ENCODE data around the gene AADACL4.

AADACL4 gene

GRCh38 chr1:12630946-12631530 is 12.8 kb upstream of the AADACL4 start:
- TF ChIP-seq CTCF (conservative IDR thresholded peaks at IDR 0.05) (no peak), ZFX (IDR thresholded peaks at IDR 0.05) (no peak)
- no peak overlapping the region for H3K27ac ChIP-seq

DNA sequence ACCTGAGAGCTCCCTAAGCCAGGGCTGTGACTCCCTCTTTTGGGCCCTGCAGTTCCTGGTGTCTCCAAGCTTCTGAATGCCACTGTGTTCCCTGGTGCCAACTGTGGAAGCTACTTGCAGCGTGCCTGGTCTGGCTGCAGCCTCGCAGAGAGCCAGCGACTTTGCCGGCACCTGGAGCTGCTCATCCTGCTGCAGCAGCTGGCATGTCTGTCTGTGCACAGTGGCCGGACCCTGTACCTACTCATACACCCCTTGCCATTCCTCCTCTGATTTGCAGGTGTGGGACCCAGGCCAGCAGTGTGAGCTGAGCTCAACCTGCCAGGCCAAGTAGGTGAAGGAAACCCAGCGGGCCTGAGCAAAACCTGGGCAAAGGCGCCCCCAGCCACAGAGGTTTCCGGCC is 12.3 kb upstream of the AADACL4 start:
- TF ChIP-seq CTCF (conservative IDR thresholded peaks at IDR 0.05) (no peak), ZFX (IDR thresholded peaks at IDR 0.05) (no peak)
- H3K27ac ChIP-seq = no peak overlapping the region

DNA sequence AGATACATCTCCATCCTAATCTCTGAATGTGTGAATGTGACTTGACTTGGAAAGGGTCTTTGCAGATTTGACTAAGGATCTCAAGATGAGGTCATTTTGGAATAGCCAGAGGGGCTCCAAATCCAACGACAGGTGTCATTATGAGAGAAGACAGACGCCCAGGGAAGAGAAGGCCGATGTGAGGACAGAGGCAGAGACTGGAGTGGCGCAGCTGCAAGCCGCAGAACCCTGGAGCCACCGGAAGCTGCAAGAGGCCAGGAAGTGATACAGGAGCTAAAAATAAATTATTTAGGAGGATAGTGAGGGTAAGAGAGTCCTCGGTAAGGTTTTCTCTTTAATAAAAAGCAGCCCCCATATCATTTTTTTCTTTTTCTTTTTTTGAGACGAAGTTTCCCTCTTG is 9.7 kb upstream of the AADACL4 start:
- no peak overlapping the region for H3K27ac ChIP-seq
- TF ChIP-seq ZFX (IDR thresholded peaks at IDR 0.05) (no peak), CTCF (conservative IDR thresholded peaks at IDR 0.05) (no peak)

DNA sequence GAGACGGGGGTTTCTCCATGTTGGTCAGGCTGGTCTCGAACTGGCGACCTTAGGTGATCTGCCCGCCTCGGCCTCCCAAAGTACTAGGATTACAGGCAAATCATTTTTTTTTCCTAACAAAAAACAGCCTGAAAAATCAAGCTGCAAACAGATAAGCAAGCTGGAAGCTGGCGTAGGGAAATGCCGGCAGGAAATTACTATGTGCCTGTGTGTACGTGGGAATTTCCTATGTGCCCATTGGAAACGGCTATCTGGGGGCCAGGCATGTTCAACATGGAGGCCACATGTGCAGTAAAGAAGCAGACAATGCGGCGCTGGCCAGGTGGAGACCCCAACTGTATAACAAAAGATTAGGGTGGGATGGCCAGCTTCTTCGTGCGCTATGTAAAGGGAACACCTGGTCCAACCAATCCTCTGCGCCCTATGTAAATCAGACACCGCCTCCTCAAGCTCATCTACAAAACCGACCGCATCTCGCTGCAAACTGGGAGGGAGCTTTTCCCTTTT is 9.1 kb upstream of the AADACL4 start:
- H3K27ac ChIP-seq = no peak overlapping the region
- TF ChIP-seq ZFX (IDR thresholded peaks at IDR 0.05) (no peak), CTCF (conservative IDR thresholded peaks at IDR 0.05) (no peak)

DNA sequence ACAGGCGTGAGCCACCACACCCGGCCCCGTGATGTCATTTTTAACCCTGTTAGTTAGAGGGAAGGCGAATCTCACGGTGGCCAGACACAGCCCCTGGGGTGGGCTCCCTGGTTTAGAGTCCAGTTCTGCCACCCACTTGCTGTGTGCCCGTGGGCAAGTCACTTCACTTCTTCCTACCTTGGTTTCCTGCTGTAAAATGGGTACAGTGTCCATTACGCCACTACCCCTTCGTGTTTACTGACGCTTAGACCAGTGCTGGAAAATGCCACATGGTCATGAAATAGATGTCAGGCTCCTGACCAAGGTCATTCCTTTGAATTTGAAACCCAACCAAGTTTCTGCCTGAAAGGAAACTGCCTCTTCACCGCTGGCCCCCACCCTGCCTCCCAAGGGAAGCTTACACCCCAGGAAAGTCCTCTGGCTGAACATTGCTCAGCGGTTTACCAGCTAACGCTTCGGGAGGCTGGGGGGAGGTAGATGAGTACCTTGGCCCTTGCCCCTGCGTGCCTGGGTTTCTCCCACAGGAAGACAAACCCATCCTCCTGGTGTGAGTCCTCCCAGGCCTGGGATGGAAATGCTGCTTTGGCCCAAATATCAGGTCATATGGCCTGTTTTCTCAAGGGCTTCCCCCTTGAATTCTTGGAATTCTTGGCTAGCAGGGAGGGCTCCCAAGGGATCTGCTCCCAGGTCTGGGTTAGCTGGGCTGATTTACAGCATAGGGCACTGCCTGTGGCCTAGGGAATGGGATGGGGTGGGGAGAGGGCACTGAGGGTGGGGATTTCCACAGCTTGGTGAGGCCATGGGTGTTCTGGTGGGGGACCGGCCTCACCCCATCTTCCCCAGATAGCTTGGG is 7.6 kb upstream of the AADACL4 start:
- TF ChIP-seq CTCF (conservative IDR thresholded peaks at IDR 0.05) (no peak), ZFX (IDR thresholded peaks at IDR 0.05) (no peak)
- no peak overlapping the region for H3K27ac ChIP-seq

GRCh38 chr1:12637693-12638092 is 6.2 kb upstream of the AADACL4 start:
- H3K27ac ChIP-seq = no peak overlapping the region
- TF ChIP-seq CTCF (conservative IDR thresholded peaks at IDR 0.05) (no peak), ZFX (IDR thresholded peaks at IDR 0.05) (no peak)

DNA sequence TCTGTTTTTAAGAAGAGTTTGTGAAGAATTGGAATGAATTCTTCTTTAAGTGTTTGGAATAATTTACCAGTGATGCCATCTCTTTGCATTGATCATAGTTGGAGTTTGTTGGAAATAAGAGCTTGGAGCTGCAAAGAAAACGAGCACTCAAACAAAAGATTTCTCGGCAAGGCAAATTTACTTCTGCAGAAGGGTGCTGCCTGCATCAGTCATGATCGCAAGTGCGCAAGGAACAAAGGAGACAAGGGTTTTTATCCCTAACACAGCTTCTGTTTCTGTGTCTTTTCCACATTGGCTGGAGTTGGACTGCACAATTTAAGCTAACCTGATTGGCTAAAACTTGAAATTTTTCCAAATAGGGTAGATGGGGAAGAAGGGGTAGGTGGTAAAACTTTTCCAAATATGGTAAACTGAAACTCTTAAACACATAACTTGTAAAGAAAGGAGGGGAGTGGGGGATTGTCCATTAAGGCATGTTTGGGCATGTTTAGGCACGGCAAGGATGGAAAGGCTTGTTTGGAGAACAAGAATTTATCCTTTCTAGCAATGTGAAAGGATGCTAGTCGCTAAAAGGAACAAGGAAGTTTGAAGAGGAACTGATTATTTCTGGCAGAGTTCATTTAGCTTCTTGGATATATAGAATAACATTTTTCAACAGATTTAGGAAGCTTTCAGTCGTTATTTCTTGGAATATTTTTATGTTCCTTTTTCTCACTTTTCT is 3.5 kb upstream of the AADACL4 start:
- TF ChIP-seq CTCF (conservative IDR thresholded peaks at IDR 0.05) = no peak
- no peak for TF ChIP-seq ZFX (IDR thresholded peaks at IDR 0.05)
- H3K27ac ChIP-seq = no peak overlapping the region

Data from C4-2B (cell line).